Measurements from ENCODE around the gene SNRNP40. TPM values are rescaled to one million over a fixed set of nuclear protein-coding genes. Genes with fewer than 3 reads are reported as not detected.

Gene SNRNP40
- total and polyA plus RNA-seq, 2 donors (not counting 3 experiments of a cell fraction or from before 2014, with no cell fraction given): 66.3 to 78.1 TPM

DNA sequence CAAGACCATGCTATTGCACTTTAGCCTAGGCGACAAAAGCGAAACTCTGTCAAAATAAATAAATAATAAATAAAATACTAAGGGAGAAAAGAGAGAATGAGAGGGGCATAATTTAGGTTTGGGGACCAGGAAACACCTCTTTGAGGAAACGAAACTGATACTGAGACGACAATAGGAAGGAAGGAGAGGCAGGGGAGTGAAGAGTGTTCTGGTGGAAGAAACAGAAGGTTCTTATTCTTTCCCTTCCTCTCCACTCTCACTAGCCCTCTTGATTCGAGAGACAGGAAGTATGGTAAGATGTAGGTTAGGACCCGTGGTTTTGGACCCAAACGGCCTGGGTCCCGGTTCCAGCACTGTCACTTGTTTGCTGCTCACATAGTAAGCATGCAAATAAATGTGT lies 55.3 kb downstream of the SNRNP40 start:
- BruUV-seq (replicated peaks): no TSS peak
- H3K9ac ChIP-seq (replicated peaks; ENCODE audit: extremely low read depth, insufficient read depth, low read length): no peak overlapping the region
- peaks cover 33 to 37% of the 10 kb centered on the region in 2 experiments for H3K27me3 ChIP-seq (ENCODE audit: control insufficient read depth in 2 of 2, insufficient read depth in 2 of 2, low read length in 2 of 2)
- CTCF ChIA-PET: no interaction called here
- no peaks in the 10 kb centered on the region for H3K79me2 ChIP-seq (ENCODE audit: control insufficient read depth, insufficient read depth, low read length)
- H4K20me1 ChIP-seq (replicated peaks; ENCODE audit: control insufficient read depth, extremely low read depth, insufficient read depth, low read length): no peaks in the 10 kb centered on the region
- DNase-seq (ENCODE audit: low read depth, low spot score) (no peak), FAIRE-seq (no peak)
- H3K4me2 ChIP-seq (ENCODE audit: insufficient read depth, low read length): no peak overlapping the region
- H3K27ac ChIP-seq (ENCODE audit: insufficient read depth, low read depth, low read length): no peak overlapping the region
- TF ChIP-seq MYC (IDR thresholded peaks at IDR 0.05; ENCODE audit: low read depth, low read length) (no peak), EZH2 (IDR thresholded peaks at IDR 0.05; ENCODE audit: borderline replicate concordance, low read depth, low read length, severe bottlenecking) (no peak), POLR2A (IDR thresholded peaks at IDR 0.05; ENCODE audit: low read depth, low read length) (no peak), GATA2 (IDR thresholded peaks at IDR 0.05; ENCODE audit: insufficient read depth, insufficient read length, low read depth, low read length) (no peak), FOS (IDR thresholded peaks at IDR 0.05; ENCODE audit: borderline replicate concordance, insufficient read depth, low read length) (no peak), CTCF (IDR thresholded peaks at IDR 0.05; ENCODE audit: extremely low read depth in 1 of 2, insufficient read depth in 1 of 2, low read depth in 1 of 2, low read length in 2 of 2) (no peak), POLR2AphosphoS5 (IDR thresholded peaks at IDR 0.05; ENCODE audit: insufficient read depth, low read depth, low read length) (no peak), JUN (IDR thresholded peaks at IDR 0.05; ENCODE audit: borderline replicate concordance, insufficient read depth, insufficient read length, low read depth) (no peak)
- TF ChIP-seq, protein P1, sequence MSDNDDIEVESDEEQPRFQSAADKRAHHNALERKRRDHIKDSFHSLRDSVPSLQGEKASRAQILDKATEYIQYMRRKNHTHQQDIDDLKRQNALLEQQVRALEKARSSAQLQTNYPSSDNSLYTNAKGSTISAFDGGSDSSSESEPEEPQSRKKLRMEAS (IDR thresholded peaks at IDR 0.05; ENCODE audit: insufficient read depth, insufficient read length): no peak
- H3K4me1 ChIP-seq (ENCODE audit: control insufficient read depth, extremely low read depth, insufficient read depth, low read length): peaks cover 9% of the 10 kb centered on the region
- no peak overlapping the region for H3K4me3 ChIP-seq (replicated peaks in 1 of 3; ENCODE audit: insufficient read depth in 1 of 3, low read depth in 1 of 3, low read length in 3 of 3)
- H2AFZ ChIP-seq (ENCODE audit: low read depth, low read length): no peak overlapping the region
- no peaks in the 10 kb centered on the region for H3K36me3 ChIP-seq (ENCODE audit: control insufficient read depth in 2 of 2, extremely low read depth in 1 of 2, insufficient read depth in 2 of 2, low read length in 2 of 2)
- intact Hi-C loops (cut with micrococcal nuclease): no loop called here
- no peaks in the 10 kb centered on the region for H3K9me3 ChIP-seq (replicated peaks; ENCODE audit: control insufficient read depth, insufficient read depth, low read length)
- POLR2A ChIA-PET: interaction anchor here (0.6 to 0.7 kb wide), 2 partner anchors 79 to 98 kb away, joined by 3 read pairs; no protein-coding TSS in a partner anchor
- dilution Hi-C loops (cut with MboI; ENCODE audit: extremely low pct_ligation_motif_present, low sequenced_read_pairs): no loop called here
- no peaks in the 10 kb centered on the region for H3K9me1 ChIP-seq (replicated peaks; ENCODE audit: control insufficient read depth, extremely low read depth, insufficient read depth, low read length)
